Ureter (tissue), 1 donor: ENCODE results near the gene RNF144B. TPM values are rescaled to one million over a fixed set of nuclear protein-coding genes. Genes with fewer than 3 reads are reported as not detected.
"Not testable (repeated sequence)": the region's sequence is repeated elsewhere in the genome, so short reads cannot be mapped to it uniquely, and the experiment has no call there.

Experiments
- DNase-seq: peaks from one replicate; pipeline ENCODE4 v3.0.0-alpha.2; 2020; ENCODE audit warnings: low spot score
- total RNA-seq: library from RNA; stranded (reverse); gene quantifications from one replicate; pipeline ENCODE4 v1.2.4, GENCODE V29; 2023
- donor health status: DM: yes; HTN: yes; CAD: no.

Gene RNF144B
- total RNA-seq, 1 donor from 2014 or later: 34.0 TPM

DNA sequence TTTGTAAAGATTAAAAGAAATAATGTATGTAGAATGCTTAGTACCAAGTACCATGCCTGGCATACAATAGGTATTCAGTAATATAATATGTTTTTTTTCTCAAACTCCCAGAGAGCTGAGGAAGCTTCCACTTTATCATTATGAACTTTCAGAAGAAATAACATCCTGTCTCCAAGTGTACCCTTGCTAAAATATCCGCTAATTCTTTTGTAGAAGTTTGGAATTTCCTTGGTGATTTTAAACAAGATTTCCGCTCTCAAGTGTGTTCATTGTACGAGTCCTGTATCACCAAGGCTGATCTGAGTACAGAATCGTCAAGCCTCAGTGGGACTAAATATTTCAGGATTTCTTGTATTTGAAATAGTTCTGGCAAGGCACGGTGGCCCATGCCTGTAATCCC is 16.1 kb upstream of the RNF144B start:
- no peak for DNase-seq

DNA sequence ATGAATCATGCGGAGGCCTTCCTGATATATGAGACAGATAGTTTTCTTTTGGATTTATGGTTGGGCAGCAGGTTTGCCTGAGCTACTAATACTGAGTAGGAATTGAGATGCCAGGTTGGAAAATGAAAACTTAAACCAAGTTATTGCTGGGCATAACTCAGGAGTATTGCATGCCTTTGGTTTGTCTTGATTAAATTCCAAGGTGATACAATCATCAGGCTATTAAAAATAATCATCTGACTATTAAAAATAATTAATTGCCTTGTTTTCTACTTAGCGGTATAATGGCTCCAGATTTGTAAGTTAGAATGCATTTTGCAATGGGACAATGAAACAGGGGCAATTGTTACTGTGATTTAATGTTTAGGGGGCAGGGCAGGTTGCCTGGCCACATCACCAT is 15.5 kb upstream of the RNF144B start:
- DNase-seq: no peak

- DNase-seq: no peak
Measured at GRCh38 chr6:18380158-18380836, 6.9 kb upstream of the RNF144B start.

- DNase-seq: no peak
Measured at GRCh38 chr6:18380851-18381250, 6.3 kb upstream of the RNF144B start.

DNA sequence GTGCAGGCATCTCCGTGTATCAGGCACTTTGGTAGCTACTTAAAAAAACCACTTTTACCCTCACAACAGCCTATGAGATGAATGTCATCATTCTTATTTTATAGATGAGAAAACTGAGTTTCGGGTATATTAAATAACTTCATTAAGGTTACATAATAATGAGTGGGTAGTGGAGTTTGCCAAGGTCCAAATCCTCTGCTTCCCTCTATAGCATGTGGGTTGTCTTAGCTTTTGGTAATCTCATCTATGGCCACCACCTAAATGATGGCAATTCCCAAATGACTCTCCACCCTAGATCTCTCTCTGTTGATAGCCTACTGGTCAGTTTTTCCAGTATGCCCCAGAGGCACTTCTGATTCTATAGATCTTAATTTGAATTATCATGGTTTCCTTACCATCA is 3.7 kb upstream of the RNF144B start:
- no peak for DNase-seq

- DNase-seq: no peak
Measured at GRCh38 chr6:18384621-18385020, 2.5 kb upstream of the RNF144B start.

DNA sequence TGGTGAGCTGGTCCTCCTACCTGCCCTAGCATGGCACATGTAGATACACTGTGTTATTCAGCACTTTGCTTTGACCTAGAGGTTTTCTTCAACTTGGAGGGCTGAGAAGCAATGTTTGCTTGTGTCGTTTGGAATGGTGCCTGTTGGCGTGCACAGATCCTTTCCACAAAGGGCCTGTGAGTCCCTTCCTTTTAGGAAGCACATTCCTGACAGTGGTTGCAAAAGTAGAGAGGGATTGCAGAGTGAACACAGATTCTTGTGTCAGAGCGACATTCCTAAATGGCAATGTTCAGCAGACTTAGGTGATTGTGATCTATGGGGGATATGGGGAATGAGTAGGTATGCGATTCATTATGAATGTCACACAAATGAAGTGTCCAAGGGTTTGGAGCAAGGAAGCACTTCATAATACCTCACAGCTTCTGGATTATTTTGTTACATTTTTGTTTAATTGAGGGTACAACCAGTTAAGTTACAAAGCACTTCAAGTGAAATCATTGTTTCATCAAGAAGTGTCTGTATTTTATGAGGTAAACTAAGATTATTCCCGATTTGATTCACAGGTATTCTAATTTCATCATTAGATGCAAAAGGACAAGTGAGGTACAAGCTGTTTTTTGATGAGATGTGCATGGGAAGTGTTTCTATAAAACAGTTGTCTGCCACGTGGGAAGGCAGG is 713 bp upstream of the RNF144B start:
- DNase-seq: no peak

DNA sequence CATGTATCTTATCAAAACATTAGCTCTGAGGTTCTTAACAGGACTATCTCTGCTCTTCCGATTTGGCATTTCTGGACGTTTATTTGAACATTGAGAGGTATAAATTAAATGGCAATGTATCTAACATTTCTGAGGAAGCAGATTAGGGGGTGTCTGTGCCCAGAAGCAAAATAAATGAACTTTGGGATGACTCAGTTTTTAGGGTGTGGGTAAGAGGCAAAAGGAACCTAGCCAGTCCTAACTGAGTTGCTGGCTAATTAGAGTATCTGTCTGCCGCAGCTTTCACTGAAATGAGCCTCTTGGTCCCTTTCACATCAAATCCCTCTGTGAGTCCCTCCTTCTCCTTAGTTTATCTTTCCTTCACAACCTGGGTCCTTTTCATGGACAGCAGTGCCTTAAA is 1.1 kb downstream of the RNF144B start:
- DNase-seq: no peak

DNA sequence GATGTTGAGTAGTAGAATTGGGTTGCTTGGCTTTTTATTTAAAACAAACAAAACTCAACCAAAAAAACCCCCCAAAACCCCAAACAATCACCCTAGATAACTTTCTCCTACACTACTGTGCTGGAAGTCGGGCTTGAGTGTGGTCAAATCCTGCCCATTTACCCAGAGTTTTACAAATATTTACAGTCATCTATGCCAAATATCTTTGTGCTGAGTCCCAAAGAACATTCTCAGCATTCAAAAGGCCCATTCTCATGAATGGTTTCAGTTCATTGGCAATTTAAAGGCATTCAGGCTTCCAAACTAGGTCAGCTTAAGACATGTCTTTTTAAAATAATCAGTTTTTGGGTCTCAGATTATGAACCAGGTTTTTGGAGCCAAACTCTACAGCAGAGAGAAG is 1.8 kb downstream of the RNF144B start:
- DNase-seq: no peak

GRCh38 chr6:18389479-18389878 is 2.3 kb downstream of the RNF144B start:
- DNase-seq: no peak

- DNase-seq: no peak
Measured at GRCh38 chr6:18390476-18390875, 3.3 kb downstream of the RNF144B start.

DNA sequence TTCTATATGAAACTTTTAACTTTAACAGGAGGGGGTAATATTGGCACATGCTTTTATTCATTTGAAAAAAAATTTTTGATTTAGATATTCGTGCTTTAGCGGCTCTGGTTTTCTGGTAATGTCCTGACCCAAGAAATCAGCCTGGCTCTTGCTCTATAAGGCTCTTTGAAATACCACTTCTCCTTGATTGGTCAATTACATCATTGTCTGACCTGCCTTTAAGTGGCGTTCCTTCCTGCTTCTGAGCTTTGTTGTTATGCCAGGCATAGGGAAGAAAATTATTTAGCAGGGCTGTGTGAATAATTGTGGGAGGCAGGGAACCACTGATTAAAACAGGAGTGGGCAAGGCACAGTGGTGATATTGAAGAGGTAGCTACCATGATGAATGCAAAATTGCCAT is 3.9 kb downstream of the RNF144B start:
- no peak for DNase-seq

- DNase-seq: no peak
Measured at GRCh38 chr6:18392346-18392877, 5.3 kb downstream of the RNF144B start.

DNA sequence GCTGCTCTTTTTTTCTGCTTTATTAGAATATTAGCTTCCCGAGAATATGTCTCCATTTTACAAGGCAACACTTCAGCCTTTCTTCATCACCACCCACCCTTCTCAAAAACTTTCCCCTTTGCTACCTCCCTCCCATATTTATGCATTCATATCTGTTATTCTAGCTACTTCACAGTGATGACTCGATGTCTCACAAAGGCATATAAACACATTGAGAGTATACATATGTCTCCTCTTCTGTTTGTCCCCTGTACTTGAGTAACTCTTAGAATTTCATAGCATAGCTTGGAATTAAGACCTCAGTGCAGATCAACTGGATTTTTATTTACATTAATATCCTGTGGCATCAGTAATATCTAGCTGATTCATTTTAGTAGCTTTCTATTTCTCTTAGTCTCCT is 6.5 kb downstream of the RNF144B start:
- no peak for DNase-seq

DNA sequence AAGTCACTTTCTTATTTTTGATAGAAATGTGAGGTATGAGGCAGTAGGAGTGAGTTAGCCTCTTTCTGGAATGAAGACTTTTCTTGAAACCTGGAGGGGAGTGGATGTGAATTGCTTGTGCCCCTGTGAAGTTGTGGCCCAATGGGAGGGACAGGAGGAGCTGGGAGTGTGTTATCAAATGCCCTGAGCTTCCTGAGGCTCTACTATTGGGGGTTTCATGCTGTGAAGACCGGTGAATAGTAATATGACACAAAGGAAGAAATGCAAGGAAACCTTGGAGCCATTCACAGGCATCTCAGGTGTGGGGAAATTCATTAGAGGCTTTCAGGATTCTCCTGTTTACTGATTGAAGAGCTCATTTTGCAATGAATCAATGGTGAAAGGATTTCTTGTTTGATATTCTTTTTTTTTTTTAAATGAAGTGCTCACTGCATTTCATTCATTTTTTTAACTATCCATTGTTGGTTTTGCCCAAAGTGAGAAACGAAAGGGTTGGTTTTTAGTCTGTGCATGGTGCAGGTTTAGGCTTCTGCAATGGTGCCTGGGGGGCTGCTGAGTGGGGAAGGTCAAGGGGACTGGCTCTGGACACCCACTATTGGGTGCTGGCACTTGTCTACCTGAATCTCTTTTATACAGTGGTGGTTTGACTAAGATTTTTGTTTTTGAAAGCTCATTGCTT is 8.2 kb downstream of the RNF144B start:
- no peak for DNase-seq

DNA sequence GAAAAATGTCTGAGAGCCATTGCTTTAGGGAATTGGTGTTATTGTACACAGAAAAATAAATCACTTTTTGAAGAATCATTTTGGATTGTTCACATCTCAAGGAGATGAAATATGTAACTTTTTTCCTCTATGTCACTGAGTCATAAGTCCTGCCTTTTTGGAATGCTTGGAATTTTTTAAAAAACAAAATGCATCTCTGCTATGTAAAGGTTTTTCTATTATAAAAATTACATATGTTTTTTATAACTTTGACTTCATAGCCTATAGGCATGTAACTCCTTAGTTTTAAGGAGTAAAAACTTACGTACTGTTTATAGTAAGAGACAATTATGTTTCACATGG is 8.7 kb downstream of the RNF144B start:
- DNase-seq: no peak

GRCh38 chr6:18397701-18398100 is 10.6 kb downstream of the RNF144B start:
- DNase-seq: no peak

DNA sequence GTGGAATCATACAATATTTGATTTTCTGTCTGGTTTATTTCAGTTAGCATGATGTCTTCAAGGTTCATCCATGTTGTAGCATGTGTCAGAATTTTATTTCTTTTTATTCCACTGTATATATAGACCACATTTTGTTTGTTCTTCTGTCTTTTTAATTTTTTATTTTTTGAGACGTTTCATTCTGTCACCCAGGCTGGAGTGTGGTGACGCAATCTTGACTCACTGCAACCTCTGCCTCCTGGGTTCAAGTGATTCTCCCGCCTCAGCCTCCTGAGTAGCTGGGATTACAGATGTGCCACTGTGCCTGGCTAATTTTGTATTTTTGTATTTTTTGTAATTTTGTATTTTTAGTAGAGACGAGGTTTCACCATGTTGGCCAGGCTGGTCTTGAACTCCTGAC is 11.1 kb downstream of the RNF144B start:
- not testable (repeated sequence) for DNase-seq

DNA sequence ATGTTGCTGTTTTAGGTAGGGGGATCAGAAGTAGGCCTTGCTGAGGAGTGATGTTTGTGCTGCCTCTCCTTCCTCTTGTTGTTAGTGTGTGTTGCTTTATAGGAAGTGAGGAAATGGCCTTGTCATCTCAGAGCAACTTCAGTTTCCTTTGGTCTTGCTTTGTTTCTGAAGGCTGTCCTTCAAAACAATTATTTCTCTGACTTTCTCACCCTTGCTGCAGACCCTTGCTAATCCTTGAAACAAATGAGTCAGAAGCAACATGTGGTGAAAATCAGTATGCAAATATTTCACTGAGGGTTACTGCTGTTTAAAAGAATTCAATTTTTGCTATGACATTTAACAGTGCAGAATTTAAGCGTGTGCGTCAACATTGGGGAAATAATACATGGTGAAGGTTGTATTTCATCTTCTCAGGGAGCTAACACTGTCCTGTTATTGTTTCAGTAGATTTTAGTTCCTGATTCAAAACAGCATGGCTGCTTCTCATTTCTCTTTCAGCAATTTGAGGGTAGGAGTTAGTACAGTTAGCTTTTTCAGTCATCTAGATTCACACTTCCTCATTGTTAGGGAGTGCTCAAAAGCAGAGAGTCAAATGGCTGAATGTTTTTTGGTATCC is 13.8 kb downstream of the RNF144B start:
- DNase-seq: no peak

- not testable (repeated sequence) for DNase-seq
Measured at GRCh38 chr6:18404965-18405364, 17.8 kb downstream of the RNF144B start.

- DNase-seq: no peak
Measured at GRCh38 chr6:18405477-18406293, 18.5 kb downstream of the RNF144B start.
